BLaER1 (cell line): ENCODE results near the gene ZFHX2.

Source experiments
- H3K27ac ChIP-seq: shearing (Covaris generic); formaldehyde crosslinking; 2 replicates; pipeline ENCODE4 v1.8.1; 2022
- H3K27me3 ChIP-seq: shearing (Covaris generic); formaldehyde crosslinking; 2 replicates; pipeline ENCODE4 v1.8.1; 2022
- H3K36me3 ChIP-seq: shearing (Covaris generic); formaldehyde crosslinking; 2 replicates; pipeline ENCODE4 v1.8.1; 2022
- H3K4me1 ChIP-seq: shearing (Covaris generic); formaldehyde crosslinking; 2 replicates; pipeline ENCODE4 v1.8.1; 2022
- H3K4me2 ChIP-seq: shearing (Covaris generic); formaldehyde crosslinking; 2 replicates; pipeline ENCODE4 v1.8.1; 2022
- H3K4me3 ChIP-seq: shearing (Covaris generic); formaldehyde crosslinking; 2 replicates; pipeline ENCODE4 v1.8.1; 2022
- H3K9ac ChIP-seq: shearing (Covaris generic); formaldehyde crosslinking; 2 replicates; pipeline ENCODE4 v1.8.1; 2022
- H3K9me3 ChIP-seq: shearing (Covaris generic); formaldehyde crosslinking; 2 replicates; pipeline ENCODE4 v1.8.1; 2022
- H4K20me1 ChIP-seq: shearing (Covaris generic); formaldehyde crosslinking; 2 replicates; pipeline ENCODE4 v1.8.1; 2022
- Cebpa-rat ChIP-seq: shearing (Covaris generic); IDR thresholded peaks from 2 replicates; pipeline ENCODE4 v1.8.1; 2022

Gene ZFHX2

DNA sequence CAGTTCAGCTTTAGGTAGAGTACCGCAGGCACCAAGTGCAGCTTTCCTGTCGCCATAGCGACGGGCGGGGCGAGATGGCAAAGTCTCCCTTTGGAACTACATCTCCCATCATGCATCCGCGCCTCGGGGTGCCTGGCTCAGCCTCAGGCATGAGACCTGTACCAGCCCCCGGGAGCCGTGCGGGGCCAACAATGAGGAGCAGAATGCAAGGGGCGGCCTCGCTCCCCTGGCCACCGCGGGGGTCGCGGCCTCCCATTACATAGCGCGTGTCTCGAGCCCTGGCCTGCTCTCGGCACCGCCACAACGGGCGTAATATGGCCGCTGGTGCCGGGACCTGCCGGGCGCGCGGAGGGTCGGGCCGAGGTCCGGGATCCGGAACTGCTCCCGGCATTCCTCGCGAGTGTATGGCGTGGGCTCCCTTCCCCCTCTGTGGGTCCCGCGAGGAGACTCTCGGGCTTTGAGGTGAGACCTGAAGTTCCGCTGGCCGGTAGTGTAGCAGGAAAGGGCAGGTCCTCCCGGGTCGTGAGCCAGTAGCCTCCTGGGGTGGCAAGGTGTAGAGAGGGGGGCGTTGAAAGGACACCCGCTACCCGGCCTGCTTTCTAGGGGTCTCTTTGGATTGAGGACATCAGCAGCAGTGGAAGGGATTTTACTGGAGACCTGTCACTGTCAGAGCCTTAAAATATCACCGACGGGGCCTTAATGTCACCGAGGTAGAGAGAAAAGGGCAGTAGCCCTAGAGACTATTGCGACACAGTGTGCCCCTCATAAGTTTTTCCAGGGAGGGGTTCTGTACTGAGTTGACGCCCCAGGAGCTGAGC lies 4.5 kb upstream of the ZFHX2 start, which contains the start of gene THTPA:
Gene THTPA (plus strand): TSS at position 390 of the 818 bp plus-strand sequence. CDS start 487 bp downstream, outside the sequence.
- Histone ChIP-seq H3K4me2 (peak within 1 kb of the TSS; percentile 94), H3K9ac (peak within 1 kb of the TSS; percentile 89), H3K27ac (peak within 1 kb of the TSS; percentile 91), H3K4me1 (peaks cover 39% of the 10 kb centered on the region), H3K4me3 (peak within 1 kb of the TSS; percentile 80), H3K9me3 (no peaks in the 10 kb centered on the region), H3K36me3 (peaks cover 32% of the 10 kb centered on the region), H4K20me1 (peaks cover 25% of the 10 kb centered on the region), H3K27me3 (no peaks in the 10 kb centered on the region)
- TF ChIP-seq Cebpa-rat: peak; percentile 85

DNA sequence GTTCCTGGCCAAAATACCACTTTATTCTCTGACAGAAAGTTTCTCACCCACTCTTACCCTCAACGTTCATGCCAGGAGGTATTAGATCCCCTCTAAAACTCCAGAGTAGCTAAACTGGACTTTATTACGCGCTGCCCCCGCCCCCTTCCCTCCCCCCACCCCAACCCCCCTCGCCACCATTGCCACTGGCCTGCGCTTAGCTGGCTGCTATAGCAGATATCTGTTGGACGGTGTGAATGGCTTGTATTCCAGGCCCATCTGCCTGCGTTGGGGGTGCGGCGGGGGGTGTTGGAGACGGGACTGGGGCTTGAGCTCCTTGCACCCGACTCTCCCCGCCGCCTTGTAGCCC lies 3.9 kb upstream of the ZFHX2 start:
- peak overlapping the region; percentile 91 for H3K27ac ChIP-seq
- no peaks in the 10 kb centered on the region for H3K27me3 ChIP-seq
- H3K9ac ChIP-seq: peak overlapping the region; percentile 89
- peaks cover 23% of the 10 kb centered on the region for H4K20me1 ChIP-seq
- H3K4me3 ChIP-seq: peak overlapping the region; percentile 80
- TF ChIP-seq Cebpa-rat: no peak
- peak overlapping the region; percentile 94 for H3K4me2 ChIP-seq
- H3K36me3 ChIP-seq: peaks cover 26% of the 10 kb centered on the region
- no peaks in the 10 kb centered on the region for H3K9me3 ChIP-seq
- peaks cover 44% of the 10 kb centered on the region for H3K4me1 ChIP-seq

DNA sequence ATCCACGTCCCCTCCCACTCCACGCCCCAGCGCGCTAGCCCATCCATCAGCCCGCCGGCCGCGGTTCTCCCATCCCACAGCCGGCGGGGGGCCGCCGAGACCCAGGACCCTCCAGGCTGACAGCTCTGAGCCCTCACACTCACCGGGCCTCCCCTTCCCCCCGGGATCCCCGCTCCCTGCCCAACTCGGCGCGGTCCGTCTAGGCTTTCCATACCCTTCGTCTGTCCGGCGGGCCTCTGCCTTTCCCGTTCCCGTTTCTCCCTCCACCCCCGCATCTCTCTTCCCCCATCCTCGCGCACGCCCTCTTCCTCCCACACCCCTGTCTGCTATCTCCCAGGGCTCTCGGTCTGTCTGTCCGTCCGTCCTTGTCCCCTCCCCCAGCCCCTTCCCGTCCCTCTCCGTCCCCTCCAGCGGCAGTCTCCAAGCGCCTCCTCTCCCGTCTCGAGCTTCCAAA lies 726 bp downstream of the ZFHX2 start:
- no peaks in the 10 kb centered on the region for H4K20me1 ChIP-seq
- no peak for TF ChIP-seq Cebpa-rat
- peak overlapping the region; percentile 75 for H3K27ac ChIP-seq
- no peaks in the 10 kb centered on the region for H3K36me3 ChIP-seq
- H3K9ac ChIP-seq: peak overlapping the region; percentile 84
- H3K4me1 ChIP-seq: peaks cover 44% of the 10 kb centered on the region
- H3K4me3 ChIP-seq: peak overlapping the region; percentile 79
- no peaks in the 10 kb centered on the region for H3K27me3 ChIP-seq
- no peaks in the 10 kb centered on the region for H3K9me3 ChIP-seq
- peak overlapping the region; percentile 92 for H3K4me2 ChIP-seq

DNA sequence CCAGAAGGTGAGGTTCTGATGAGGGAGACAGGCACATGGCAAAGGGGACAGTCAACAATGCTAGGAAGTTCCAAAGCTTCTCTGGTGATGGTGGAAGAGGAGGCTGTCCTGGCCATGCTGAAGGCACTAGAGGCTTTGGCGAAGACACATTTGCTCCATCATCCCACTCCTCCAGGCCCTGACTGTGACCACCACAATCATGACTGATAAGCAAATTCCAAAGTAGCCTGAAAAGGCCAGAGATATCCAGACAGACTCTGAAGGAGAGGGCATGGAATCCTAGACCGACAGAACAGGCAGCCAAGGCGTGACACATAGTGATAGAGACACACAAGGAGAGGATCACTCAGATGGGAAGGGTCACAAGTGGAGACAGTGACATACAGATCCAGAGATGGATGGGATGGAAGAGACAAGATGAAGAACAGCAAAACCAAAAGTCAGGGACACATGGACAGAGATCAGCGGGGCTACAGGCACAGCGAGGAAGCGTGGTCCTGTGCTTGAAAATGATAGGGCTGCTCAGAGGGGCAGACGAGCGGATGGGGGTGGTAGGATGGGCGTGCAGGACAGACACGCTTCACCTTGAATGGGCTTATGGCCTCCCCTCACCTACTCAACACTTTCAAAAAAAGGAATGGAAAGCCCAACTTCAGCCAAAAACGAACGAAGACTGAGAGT lies 1.3 kb downstream of the ZFHX2 start:
- Histone ChIP-seq H3K9me3 (no peaks in the 10 kb centered on the region), H3K4me1 (peaks cover 49% of the 10 kb centered on the region), H3K4me2 (peak overlapping the region; percentile 92), H3K27me3 (no peaks in the 10 kb centered on the region), H3K4me3 (peak overlapping the region; percentile 79), H4K20me1 (no peaks in the 10 kb centered on the region), H3K36me3 (no peaks in the 10 kb centered on the region), H3K27ac (no peak overlapping the region), H3K9ac (peak overlapping the region; percentile 84)
- no peak for TF ChIP-seq Cebpa-rat

DNA sequence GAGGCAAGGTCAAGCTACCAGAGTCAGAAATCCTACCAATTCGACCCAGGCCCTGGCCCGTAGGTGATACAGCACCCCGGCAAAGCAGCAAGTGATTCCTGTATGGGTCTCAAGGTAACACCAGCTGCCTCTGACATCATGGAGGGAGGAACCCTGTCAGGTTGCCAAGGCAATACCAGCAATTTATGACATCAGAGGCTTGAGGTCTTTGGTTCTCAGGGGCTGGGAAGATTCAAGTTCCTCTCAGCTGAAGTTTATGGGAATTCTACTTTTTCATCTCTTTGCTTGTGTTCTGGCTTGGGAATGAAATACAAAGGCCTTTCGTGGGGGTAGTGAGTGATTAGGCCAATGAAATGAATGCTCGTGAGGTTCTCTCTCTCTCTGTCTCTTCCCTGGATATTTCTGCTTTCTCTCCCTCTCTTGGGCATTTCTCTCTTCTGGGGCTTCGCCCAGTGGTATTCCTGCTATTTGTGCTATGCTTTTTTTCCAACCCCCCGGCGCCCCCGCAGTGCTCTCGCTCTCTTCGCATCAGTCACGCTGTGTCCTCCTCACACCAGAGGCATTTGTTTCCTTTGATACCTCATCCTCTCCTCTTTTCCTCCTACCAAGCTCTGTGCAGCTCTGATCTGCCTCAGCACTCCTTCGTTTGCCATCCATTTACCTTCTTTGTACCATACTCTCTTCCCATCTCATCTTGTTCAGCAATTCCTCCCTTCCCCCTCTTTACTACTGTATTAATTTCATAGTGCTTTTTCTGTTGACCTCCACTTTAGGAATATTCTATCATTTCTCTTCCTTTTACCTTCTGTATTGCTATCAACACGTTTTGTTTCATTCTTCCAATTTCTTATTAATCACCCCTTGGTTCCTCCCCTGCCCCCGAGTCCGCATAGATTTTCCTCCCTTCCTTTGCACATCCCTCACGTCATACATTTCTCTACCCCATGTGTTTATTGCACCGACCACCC lies 2.9 kb downstream of the ZFHX2 start:
- no peaks in the 10 kb centered on the region for H3K36me3 ChIP-seq
- H3K4me2 ChIP-seq: peak overlapping the region; percentile 26; the same call in 1 of the 2 replicates
- H3K9me3 ChIP-seq: no peaks in the 10 kb centered on the region
- no peaks in the 10 kb centered on the region for H4K20me1 ChIP-seq
- H3K9ac ChIP-seq: no peak overlapping the region
- no peak overlapping the region for H3K4me3 ChIP-seq
- no peaks in the 10 kb centered on the region for H3K27me3 ChIP-seq
- TF ChIP-seq Cebpa-rat: no peak
- H3K4me1 ChIP-seq: peaks cover 53% of the 10 kb centered on the region
- no peak overlapping the region for H3K27ac ChIP-seq

DNA sequence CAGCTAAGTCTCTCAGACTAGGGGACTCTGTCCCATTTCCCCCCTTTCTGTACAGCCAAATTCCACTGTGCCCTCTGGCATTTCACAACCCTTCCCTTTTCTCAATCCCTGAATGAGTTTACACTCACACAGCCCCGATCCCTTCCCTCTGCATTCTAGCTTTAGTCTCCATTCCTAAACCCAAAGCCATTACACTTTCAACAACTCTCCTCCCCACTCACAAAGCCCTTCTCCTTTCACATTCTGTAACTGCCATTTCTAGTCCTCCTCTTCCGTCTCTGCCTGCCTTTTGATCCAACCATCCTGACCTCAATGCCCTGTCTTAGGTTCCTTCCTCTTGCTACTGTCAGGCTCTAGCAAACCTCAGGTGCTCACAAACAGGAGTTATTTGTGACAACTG lies 3.6 kb downstream of the ZFHX2 start:
- no peaks in the 10 kb centered on the region for H3K9me3 ChIP-seq
- no peaks in the 10 kb centered on the region for H3K27me3 ChIP-seq
- H3K4me3 ChIP-seq: no peak overlapping the region
- H3K9ac ChIP-seq: no peak overlapping the region
- no peak overlapping the region for H3K27ac ChIP-seq
- peaks cover 53% of the 10 kb centered on the region for H3K4me1 ChIP-seq
- no peaks in the 10 kb centered on the region for H4K20me1 ChIP-seq
- TF ChIP-seq Cebpa-rat: no peak
- peak overlapping the region; percentile 26; the same call in 1 of the 2 replicates for H3K4me2 ChIP-seq
- 0 out of 2 replicates have a peak, but pooled peaks cover 2% of the 10 kb centered on the region for H3K36me3 ChIP-seq

DNA sequence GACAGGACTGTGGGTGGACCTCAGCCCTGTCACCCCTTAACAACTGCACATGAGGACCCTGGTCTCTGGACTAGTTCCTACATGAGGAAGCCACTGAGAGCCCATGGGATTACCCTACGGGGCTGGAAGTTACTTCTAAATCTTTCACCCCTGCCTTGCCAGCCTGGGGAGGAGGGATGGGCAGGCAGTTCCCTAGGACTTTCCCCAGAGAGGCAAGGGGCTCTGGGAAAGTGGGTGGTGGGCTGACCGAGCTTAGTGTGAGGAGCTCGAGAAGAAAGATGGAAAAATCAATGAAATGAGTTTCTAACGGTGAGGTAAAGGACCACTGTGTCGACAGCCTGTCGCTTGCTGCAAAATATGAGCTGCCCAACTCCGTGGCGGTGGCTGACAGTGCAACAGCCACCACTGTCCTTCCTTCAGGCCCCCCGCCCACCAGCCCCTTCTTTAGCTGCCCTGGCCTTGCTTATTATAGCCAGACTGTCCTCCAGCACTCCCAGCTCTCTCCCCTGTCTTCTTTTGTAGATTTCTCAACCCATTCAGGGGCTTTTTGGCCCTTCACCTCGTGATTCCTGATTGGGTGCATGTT lies 5.0 kb downstream of the ZFHX2 start:
- no peaks in the 10 kb centered on the region for H3K9me3 ChIP-seq
- H3K4me1 ChIP-seq: peaks cover 48% of the 10 kb centered on the region

DNA sequence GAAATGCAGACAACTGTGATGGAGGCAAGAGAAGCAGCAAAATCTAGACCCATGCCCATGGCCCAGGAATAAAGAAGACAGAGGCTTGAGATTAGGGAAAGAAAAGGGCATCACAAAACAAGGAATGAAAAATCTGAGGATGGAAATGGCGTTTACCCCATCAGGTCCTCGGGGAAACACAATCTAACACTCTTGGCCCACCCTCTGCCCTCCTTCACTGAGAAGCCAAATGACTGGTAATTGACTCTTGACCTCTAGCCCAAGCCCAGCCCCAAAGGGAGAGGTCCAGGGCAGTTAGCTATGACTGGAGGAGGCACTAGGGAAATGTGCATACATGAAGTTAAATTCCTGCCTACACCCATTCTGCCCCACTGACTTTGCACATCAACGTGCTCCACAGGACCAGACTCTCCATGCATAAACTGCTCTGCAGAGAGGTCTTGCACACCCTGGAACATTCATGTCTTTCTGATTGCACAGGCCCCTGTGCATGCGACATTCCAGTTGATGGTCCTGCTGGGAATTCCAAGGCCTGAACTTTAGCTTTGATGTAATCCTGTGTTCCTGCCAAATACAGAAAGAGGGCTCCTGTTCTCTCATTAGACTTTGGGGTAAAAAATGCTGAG lies 5.7 kb downstream of the ZFHX2 start:
- Histone ChIP-seq H3K9me3 (no peaks in the 10 kb centered on the region), H3K4me1 (peaks cover 45% of the 10 kb centered on the region), H3K36me3 (peaks cover 12% of the 10 kb centered on the region; the same call in 1 of the 2 replicates), H3K9ac (no peak overlapping the region), H3K4me2 (peak overlapping the region; percentile 50; the same call in 1 of the 2 replicates), H3K27ac (no peak overlapping the region), H3K27me3 (no peaks in the 10 kb centered on the region), H3K4me3 (no peak overlapping the region), H4K20me1 (no peaks in the 10 kb centered on the region)
- TF ChIP-seq Cebpa-rat: no peak

More for the DNA sequence above, 5.0 kb downstream of the ZFHX2 start:
- Histone ChIP-seq H3K27me3 (no peaks in the 10 kb centered on the region), H3K36me3 (peaks cover 12% of the 10 kb centered on the region; the same call in 1 of the 2 replicates), H3K27ac (no peak overlapping the region), H3K4me2 (peak overlapping the region; percentile 36), H3K4me3 (no peak overlapping the region), H3K9ac (no peak overlapping the region), H4K20me1 (no peaks in the 10 kb centered on the region)
- no peak for TF ChIP-seq Cebpa-rat
